Stimulated activated CD4-positive, alpha-beta T cell treated with anti-CD3 and anti-CD28 coated beads, Interleukin-1b, Interleukin-23, amount 100 ng/mL, for 24 hours (primary cell): ENCODE data around the gene SOX1.

Experiments
- DNase-seq, 4 experiments: peaks; one replicate each; pipeline ENCODE4 v3.0.0-alpha.2; 2020; ENCODE audit warnings: low read depth in 4 of 4, low spot score in 1 of 4

The SOX1 gene

DNA sequence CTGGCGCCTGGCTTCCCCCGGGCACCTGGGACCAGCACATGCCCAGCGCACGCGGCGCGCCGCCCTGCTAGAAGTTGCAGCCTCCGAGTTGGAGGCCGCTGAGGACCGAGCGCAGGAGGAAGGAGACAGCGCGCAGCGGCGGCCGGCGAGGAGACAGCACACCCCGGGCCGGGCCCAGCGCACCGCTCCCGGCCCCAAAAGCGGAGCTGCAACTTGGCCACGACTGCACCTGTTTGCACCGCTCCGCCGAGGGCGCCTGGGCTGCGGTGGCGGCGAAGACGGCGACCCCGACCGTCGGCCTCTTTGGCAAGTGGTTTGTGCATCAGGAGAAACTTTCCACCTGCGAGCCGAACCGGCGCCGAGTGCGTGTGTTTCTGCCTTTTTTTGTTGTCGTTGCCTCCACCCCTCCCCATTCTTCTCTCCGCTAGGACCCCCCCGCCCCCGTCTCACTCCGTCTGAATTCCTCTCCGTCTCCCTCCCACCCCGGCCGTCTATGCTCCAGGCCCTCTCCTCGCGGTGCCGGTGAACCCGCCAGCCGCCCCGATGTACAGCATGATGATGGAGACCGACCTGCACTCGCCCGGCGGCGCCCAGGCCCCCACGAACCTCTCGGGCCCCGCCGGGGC lies at the start of gene SOX1:
TSS of gene SOX1 (plus strand) at position 34 of the 626 bp plus-strand sequence. CDS start at position 544, 510 bp downstream.
- DNase-seq, result no peak

DNA sequence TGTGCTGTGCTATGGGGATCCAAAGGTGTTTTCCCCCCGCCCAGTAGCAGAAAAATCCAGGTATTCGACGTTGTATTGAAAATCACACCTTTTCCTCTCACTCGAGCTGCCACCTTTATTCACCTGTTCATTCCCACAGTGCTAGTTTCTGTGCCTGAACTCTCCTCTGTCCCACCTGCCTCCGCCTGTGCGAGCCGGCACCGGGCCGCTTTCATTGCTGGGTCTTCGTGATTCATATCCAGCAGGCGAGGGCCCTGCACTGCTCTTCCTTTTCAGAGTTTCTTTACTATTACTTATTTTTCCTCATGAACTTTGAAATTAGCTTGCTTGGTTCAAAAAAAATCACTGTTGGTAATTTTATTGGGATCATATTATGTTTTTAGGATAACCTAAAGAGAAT lies 42.4 kb upstream of the SOX1 start:
- DNase-seq, result no peak

DNA sequence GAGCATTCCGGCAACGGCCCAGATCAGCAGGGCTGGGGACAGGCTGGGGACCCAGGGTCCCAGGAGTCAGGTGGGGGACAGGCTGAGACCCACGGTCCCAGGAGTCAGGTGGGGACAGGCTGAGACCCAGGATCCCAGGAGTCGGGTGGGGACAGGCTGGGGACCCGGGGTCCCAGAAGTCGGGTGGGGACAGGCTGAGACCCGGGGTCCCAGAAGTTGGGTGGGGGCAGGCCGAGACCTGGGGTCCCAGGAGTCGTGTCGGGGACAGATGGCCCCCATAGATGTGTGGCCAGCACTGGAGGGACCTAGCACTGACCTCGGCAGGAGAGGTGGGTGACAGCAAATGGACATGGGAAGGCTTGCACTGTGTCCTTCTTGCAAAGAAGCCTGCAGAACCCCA lies 39.7 kb upstream of the SOX1 start:
- DNase-seq, result no peak

DNA sequence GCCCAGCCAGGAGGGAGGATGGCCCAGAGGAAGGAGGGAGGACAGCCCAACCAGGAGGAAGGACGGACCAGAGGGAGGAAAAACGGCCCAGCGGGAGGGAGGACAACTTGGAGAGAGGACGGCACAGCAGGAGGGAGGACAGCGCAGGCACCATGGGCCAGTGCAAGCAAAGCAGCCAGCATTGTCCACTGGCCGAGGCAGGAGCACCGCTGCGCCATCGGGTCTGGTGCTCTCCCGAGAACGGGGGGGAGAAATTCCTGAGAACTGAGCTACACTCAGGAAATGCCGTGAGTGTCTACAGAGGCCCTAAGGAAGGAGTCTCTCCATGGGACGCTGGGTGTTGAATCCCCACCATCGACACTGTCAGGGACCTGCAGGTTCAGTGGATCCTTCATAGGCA lies 38.5 kb upstream of the SOX1 start:
- no peak for DNase-seq

DNA sequence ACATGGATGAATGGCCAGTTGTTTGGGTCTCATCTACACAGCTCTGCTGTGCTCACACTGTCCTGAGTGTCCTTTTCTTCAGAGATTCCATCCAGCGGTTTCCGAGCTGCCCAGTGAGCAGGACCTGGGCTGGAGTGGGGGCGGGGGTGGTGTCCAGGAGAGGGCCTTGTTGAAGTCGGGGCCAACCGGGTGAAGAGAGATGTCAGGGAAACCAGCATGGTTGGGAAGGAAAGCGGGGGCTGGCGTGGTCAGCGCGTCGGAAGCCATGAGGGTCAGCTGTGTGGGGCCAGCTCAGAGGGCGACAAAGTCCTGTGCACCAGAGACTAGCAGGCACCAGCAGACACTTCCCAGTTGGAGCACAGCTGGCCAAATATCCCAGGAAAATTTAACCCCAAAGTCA lies 37.8 kb upstream of the SOX1 start:
- no peak for DNase-seq

DNA sequence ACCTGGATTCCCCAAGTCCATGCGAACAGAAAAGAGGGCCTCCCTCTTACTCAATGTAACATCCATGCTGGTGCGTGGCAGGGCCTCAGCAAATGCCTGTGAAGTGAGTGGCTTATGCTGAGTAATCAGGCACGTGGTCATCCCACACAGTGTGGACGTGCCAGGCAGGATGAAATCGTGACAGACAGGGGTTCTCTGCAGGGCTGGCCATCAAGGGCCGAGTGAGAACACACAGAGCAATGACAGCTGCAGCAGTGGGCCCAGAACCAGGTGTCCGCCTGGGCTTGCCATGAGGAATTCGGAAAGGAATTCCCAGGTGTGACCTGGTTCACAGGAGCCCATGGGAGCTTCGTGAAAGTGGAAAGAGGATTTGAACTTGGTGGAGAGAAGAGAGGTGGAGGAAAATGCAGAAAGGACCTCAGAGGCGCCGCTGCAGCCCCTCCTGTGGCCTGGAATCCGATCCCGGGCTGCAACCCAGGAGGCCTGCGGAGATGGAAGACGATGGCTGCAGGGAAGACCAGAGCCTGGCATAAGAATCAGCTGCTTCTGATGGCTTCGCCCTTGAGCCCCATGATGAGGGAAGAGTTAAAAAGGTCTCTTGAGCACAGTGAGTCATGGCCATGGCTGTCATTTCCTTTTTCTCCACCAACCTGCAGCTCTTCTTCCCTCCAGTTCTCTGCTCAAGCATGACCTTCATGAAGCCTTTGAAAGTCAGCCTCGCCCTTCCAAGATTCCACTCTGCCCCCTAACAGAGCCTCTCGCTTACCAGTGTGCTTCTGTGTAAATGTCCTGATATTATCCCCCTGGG lies 34.6 kb upstream of the SOX1 start:
- DNase-seq, result no peak

DNA sequence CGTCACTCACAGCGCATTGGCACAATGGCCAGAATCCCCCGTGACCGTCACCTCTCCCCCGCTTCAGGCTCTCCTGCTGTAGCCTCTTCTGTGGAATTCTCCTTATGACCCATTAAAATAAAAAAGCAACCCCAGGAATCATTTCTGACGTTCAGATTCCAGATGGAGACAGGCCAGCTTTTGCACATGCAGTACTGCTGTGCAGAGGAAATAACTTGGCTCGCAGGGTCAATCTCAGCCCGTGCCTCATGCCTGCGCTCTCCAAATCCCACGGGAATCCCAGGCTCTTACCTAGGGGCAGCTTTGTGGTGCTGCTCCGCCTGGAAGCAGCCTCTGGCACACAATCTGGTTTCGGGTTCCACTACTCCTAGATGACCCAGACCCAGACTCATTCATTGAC lies 32.7 kb upstream of the SOX1 start:
- no peak for DNase-seq

DNA sequence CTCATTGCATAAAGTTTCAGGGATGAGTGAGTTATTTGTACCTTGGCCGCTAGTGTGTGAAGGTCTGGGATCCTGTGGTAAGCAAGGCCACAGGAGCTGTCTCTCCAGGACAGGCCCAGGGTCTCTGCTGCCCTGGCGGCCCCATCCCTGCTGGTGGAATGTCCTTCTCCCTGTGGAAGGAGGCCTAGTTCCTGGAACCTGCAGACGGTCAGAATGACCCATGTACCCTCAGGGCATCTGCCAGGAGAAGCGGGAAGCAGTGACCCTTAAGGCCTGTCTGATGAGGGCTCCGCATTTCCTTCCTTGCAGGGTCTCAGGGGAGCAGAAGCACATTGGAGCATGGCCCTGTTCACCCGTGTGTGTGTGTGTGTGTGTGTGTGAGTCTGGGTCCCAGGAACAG lies 32.1 kb upstream of the SOX1 start:
- no peak for DNase-seq

DNA sequence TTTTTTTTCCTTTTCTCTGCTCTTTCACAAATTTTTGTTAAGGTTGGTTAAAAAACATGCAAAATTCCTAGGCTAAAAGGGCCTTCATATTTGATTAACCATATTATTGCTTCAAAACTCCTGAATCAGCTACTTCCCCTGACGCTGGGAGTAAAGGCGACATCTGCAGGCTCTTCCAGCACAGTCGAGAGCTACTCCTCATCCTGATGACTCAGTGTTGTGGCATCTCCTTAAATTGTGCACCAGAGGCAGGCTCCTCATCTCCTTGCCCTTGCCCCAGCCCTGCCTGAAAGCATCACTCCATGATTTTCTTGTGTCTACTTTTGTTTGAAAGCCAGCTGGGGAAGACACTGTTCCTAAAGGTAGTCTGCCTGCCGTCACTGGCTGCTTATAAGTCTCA lies 24.5 kb upstream of the SOX1 start:
- no peak for DNase-seq

DNA sequence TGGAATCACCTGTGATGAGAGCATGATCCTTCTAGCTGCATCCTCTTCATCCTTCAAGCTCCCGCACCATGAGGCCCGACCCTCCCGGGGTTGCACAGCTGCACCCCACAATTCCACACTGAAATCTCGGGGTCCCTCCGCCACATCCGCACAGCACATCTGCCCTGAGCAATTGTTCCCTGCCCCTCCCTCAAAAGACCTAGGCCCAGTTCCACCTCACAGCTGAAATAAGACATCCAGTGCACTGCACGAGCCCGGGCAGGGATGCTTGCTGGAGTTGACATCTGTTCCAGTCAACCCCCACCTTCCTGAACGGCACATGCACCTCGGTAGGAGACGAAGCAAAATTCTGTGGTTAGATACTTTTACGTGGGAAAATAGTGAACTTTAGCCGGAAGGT lies 14.7 kb upstream of the SOX1 start:
- no peak for DNase-seq

DNA sequence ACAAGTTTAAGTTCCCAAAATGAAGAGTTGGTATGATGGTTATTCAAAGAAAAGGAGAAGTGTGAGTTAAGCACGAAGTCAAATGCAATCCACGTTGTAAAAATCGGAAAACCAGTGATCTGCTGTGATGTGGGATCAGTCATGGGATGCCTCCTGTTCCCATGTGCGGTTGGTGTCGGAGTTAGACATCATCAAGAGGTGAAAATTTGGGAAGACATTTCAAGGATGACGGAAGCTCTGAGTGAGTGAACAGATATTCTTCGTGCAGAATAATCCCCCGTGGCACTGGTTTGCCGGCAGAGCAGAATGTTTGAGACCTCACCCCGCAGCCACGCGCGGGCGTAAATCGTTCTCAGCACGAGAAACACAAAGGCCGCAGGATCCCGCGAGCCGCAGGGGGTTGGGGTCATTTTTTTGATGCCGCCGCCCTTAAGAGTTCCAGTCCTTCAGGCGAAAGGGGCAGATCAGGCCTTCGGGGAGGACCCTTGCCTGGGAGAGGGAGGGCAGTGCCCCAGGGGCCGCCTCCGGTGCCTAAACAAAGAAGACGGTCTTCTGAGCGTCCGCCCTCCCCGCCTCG lies 13.7 kb upstream of the SOX1 start:
- DNase-seq, result no peak

DNA sequence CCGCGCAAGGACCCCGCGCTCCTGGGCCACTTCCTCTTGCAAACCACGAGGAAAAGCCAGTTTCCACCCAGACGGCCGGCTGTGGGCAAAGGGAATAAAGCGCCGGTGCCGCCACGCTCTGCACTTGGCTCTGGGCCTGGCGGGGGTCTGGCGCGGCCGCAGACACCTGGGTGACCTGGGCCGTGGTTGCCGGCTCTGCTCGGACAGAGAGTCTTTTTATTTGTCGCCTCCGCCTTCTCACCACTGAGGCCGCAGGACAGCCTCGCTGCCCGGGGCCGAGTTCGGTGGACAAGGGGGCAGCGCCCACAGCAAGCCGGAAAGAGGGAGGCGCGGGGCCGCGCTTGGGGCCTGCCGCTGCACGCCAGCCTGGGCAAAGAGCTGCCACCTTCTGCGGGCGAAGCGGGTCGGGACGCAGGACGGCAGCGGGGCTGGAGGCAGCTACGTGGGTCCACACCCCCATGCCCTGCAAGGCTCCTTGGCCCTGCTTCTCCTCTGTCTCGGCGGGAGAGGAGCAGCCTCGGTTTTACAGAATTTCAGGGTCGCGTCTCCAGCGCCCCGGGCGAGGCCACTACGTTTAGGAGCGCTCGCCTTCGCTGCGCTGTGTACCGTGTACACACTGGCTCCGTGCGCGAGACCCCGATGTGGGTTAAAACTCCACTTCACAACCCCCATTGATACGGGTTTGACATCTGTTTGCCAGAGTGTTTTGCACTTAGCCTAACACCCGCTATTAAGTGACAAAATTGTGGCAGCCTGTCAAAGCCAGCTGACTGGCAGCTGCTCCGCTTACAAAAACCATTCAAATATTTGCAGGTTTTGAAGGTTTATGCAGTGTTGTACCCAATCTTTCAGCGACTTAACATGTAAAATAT lies 13.0 kb upstream of the SOX1 start:
- no peak for DNase-seq

DNA sequence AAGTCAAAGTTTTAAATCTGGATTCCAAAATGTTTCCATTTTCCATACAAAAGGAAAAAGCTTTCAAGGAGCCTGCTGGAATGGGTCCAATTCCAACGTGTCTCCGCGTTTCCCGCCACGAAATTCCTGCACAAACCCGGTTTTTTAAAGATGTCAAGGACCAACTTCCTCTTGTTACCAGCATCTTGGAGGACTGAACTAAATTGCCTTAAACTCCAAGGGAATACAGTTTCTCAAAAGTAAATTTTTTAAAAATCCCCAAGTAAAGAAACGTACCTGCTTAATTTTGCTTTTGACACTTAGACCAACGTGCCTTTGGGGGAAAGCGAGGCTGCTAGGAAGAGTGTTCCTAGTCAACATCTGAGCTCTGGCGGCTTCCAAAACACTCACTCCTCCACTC lies 12.3 kb upstream of the SOX1 start:
- DNase-seq, result no peak

DNA sequence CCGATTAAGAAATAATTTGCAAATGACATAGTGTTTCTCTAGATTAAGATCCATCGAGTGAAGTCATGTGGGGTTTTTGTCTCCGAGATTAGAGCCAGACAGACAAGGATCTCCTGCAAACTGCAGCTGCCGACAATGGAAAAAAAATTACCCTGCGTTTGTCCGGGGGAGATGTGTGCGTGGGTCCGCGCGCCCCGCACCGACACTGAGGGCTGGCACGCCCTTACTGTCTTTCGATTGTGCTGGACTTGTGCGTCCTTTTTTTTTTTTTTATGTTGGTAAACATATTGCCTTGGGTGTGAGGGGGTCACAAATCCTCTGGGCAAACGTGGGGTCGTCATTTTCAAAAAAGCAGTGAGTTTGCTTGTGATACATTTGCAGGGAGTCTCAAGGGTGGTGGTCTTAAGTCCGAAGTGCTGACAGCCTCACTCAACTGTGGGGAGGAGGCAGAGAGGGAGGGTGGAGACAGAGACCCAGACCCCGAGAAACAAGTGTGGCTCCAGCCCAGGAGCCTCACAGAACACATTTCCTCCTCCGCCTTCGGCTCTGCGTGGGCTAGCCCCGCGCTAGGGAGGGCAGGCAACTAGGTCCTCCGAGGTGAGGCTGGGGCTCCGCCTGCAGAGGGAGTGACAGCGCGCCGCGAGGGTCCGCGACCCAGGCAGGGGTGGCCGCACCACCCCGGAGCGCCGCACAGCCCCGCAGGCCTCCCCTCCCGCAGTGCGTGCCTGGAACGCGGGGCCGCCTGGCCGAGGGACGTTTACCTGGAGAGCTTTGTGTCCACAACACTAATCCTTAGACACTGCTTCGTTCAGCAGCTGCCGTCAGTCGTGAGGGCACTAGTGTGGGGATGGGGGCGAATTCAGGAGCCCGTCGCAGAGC lies 11.7 kb upstream of the SOX1 start:
- no peak for DNase-seq

DNA sequence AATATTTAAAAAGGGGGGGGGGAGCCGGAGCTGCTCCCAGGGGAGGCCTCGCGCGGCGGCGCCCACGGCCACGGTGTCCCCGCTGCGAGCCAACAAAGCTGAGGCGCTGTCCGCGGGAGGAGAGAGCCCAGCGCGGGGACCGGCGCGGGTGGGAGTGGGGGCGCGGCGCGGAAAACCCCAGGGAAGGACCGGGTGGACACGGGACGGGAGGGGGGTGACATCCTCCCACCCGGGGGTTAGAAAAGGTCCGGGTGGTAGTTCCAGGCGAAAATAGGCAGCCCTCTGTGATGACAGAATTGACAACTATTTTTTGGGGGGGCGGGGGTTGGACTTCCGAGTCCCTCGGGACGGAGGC lies 11.1 kb upstream of the SOX1 start:
- DNase-seq, result no peak

DNA sequence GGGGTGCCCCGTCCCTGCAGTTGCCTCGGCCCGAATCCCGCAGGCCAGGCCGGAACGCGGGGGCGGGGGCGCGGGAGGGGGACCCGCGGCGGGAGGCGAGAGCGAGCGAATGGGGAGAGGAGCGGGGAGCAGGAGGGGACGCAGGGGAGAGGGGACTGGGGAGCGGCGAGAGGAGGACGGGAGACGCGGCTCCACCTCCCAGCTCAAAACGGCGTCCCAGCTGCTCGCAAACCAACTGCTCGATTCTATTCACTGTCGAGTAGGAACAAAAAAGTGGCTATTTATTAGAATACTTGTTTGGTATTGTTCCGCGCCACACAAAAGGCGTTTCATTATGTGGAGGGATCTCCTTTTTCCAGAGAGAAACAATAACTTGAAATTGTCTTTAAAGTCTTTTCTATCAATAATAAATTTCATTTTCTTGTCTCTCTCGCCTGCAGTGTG lies 10.6 kb upstream of the SOX1 start:
- no peak for DNase-seq

DNA sequence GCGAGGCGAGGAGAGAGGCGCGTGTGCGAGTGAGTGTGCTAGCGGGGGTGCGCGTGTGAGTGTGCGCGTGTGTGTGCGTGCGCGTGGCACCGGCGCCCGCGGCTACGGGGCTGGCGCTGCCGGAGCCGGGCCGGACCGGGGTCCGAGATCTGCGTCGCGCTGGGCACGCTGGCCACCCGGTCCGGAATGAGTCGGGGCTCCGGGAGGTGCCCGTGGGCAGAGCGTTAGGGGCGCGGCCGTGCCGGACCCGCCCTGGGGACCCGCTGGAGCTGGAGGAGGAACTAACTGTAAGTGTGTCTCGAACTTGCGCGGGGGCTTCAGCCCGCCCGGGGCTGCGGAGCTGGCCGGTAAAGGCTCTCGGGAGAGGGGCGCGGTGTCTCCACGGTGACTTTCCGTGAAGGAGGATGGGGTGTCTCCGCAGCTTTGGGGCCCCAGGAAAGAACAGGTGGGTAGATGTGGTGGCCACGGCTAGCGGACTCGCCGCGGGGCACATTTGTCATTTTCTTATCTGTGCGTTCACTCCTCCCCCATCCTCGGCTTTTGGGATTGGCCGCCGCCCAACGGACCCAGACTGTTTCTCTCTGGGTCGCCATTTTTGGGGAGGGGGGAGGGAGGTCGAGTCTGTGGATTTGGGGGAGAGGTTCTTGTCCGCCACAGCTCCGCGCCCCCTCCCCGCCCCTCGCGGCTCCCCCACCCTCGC lies 10.1 kb upstream of the SOX1 start:
- DNase-seq, result no peak

DNA sequence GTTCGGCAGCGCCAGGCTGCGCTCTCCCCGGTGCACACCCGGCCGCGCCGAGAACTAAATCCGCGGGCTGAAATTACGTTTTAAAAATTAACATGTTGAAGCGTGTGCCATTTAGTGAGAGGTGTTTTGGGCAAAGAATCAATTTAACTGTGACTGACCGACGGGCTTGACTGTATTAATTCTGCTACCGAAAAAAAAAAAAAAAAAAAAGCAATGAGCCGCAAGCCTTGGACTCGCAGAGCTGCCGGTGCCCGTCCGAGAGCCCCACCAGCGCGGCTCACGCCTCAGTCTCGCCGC lies 9.6 kb upstream of the SOX1 start:
- DNase-seq, result no peak

DNA sequence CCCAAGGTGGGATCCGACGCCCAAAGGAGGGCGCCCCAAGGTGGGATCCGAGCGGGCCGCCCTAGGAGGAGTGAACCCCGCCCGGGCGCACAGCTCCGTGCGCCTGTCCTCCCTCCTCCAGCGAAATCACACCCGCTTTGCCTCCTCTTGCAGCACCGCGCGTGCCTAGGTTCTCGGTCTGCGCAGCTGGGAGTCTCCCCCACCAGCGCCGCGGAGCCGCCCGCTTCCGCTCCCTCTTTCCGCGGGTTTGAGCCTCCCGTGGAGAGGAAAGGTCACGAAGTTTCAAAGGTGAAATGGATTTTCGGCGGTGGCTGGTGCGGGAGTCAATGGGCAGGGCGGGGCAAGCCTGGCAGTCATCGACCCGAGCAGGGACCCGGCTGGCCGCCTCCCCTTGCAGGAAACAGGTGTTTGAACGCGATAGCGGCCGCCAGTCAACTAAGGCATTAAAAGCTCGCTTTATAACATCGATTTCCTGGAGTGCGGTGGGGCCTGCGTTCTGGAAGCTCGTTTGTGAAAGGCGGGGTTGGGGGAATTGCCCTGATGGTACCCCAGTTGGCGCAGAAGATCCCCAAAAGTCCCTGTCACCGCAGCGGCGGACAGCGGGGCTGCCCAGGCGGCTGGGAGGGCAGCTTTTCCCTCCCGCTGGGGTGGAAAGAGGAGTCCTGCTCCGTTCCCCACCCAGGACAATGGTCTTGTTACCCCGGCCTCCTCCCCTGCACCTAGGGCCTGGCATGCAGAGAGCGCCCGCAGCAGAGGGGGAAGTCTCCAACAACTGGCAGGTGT lies 9.0 kb upstream of the SOX1 start:
- DNase-seq, result no peak

DNA sequence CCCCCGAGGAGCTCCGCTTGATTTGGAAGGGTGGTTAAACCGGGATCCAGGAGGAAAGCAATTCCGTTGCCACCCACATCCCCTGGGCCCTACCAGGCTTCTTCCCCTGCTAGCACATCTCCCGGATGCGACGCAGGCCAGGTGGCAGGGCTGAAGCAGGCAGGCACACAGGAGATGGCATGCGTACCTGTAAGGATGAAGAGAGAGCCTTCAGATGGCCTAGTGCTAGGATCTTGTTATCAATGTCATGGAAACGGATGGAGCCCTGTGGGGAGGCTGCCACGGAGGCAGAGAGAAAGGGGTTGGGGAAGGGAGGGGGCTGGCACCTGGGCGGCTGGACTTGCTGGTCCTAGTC lies 8.5 kb upstream of the SOX1 start:
- no peak for DNase-seq
